Ishikawa (cell line): ENCODE measurements around the gene SOD1.

Source experiments
- CEBPB ChIP-seq: IDR thresholded peaks from 2 replicates; pipeline ENCODE4 v1.6.1; 2012
- CREB1 ChIP-seq: IDR thresholded peaks from 2 replicates; pipeline ENCODE4 v1.6.1; 2012; ENCODE audit warnings: low read depth
- EGR1 ChIP-seq: IDR thresholded peaks from 2 replicates; pipeline ENCODE4 v1.6.1; 2012
- EP300 ChIP-seq: IDR thresholded peaks from 2 replicates; pipeline ENCODE4 v1.6.1; 2012; ENCODE audit warnings: borderline replicate concordance
- FOXM1 ChIP-seq: IDR thresholded peaks from 2 replicates; pipeline ENCODE4 v1.6.1; 2012; ENCODE audit warnings: low read depth, borderline replicate concordance
- NFIC ChIP-seq: IDR thresholded peaks from 2 replicates; pipeline ENCODE4 v1.6.1; 2012
- RAD21 ChIP-seq: IDR thresholded peaks from 2 replicates; pipeline ENCODE4 v1.6.1; 2012; ENCODE audit warnings: low read depth
- TAF1 ChIP-seq: IDR thresholded peaks from 2 replicates; pipeline ENCODE4 v1.6.1; 2012; ENCODE audit warnings: low read depth, mild to moderate bottlenecking
- TCF12 ChIP-seq: IDR thresholded peaks from 2 replicates; pipeline ENCODE4 v1.6.1; 2012; ENCODE audit warnings: low read depth
- TEAD4 ChIP-seq: IDR thresholded peaks from 2 replicates; pipeline ENCODE4 v1.6.1; 2012
- YY1 ChIP-seq: IDR thresholded peaks from 2 replicates; pipeline ENCODE4 v1.6.1; 2012; ENCODE audit warnings: low read depth
- ZBTB7A ChIP-seq: IDR thresholded peaks from 2 replicates; pipeline ENCODE4 v1.6.1; 2012; ENCODE audit warnings: low read depth
- TF ChIP-seq, protein P1 (sequence below): IDR thresholded peaks from 2 replicates; pipeline ENCODE4 v1.6.1; 2012; ENCODE audit warnings: low read depth, mild to moderate bottlenecking
- TF ChIP-seq, protein P2 (sequence below): IDR thresholded peaks from 2 replicates; pipeline ENCODE4 v1.6.1; 2012
- TF ChIP-seq, protein P3 (sequence below): IDR thresholded peaks from 2 replicates; pipeline ENCODE4 v1.6.1; 2012

Gene SOD1

DNA sequence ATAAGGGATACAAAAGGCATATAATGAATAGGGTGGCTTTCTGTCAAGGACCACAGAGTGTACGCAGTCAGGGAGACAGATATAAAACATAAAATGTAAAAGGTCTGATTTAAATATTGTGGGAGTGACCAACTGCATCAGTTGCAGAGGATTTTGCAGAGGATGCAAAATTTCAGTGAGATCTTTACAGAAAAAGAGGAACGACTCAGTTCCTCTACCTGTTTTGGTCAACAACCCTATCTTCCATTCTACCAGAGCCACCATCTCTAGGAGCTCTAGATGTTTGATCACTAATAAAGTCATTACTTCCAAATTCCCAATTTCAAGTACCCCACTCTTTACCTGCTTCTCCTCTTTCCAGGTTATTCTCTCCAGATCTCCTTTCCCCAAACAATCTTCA is 16.5 kb downstream of the SOD1 start:
- TF ChIP-seq TAF1: no peak
- TF ChIP-seq, protein P1, sequence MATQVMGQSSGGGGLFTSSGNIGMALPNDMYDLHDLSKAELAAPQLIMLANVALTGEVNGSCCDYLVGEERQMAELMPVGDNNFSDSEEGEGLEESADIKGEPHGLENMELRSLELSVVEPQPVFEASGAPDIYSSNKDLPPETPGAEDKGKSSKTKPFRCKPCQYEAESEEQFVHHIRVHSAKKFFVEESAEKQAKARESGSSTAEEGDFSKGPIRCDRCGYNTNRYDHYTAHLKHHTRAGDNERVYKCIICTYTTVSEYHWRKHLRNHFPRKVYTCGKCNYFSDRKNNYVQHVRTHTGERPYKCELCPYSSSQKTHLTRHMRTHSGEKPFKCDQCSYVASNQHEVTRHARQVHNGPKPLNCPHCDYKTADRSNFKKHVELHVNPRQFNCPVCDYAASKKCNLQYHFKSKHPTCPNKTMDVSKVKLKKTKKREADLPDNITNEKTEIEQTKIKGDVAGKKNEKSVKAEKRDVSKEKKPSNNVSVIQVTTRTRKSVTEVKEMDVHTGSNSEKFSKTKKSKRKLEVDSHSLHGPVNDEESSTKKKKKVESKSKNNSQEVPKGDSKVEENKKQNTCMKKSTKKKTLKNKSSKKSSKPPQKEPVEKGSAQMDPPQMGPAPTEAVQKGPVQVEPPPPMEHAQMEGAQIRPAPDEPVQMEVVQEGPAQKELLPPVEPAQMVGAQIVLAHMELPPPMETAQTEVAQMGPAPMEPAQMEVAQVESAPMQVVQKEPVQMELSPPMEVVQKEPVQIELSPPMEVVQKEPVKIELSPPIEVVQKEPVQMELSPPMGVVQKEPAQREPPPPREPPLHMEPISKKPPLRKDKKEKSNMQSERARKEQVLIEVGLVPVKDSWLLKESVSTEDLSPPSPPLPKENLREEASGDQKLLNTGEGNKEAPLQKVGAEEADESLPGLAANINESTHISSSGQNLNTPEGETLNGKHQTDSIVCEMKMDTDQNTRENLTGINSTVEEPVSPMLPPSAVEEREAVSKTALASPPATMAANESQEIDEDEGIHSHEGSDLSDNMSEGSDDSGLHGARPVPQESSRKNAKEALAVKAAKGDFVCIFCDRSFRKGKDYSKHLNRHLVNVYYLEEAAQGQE: no peak
- TF ChIP-seq FOXM1: no peak

DNA sequence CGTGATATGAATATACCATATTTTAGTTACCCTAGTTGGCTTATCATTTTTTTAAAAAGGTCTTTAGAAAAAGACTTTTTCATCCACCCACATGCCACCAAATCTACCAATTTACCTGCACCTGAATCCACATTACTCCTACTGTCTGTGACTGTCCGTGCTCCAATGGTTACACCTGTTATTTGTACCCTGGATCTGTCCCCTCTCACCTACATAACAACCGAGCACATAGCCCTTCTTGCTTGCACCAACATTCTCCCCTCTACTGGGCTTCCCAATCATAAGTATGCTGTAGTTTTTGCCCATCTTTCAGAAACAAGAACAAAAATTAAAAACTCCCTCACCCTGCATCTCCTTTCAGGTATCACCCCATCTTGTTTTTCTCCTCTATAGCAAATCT is 17.6 kb downstream of the SOD1 start:
- TF ChIP-seq CEBPB (no peak), EP300 (no peak), TAF1 (no peak), NFIC (no peak), FOXM1 (no peak), CREB1 (no peak), EGR1 (no peak), TEAD4 (no peak), TCF12 (no peak), ZBTB7A (no peak), RAD21 (no peak), YY1 (no peak)
- TF ChIP-seq, protein P1: no peak
- TF ChIP-seq, protein P2, sequence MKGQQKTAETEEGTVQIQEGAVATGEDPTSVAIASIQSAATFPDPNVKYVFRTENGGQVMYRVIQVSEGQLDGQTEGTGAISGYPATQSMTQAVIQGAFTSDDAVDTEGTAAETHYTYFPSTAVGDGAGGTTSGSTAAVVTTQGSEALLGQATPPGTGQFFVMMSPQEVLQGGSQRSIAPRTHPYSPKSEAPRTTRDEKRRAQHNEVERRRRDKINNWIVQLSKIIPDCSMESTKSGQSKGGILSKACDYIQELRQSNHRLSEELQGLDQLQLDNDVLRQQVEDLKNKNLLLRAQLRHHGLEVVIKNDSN: no peak
- TF ChIP-seq, protein P3, sequence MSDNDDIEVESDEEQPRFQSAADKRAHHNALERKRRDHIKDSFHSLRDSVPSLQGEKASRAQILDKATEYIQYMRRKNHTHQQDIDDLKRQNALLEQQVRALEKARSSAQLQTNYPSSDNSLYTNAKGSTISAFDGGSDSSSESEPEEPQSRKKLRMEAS: no peak

DNA sequence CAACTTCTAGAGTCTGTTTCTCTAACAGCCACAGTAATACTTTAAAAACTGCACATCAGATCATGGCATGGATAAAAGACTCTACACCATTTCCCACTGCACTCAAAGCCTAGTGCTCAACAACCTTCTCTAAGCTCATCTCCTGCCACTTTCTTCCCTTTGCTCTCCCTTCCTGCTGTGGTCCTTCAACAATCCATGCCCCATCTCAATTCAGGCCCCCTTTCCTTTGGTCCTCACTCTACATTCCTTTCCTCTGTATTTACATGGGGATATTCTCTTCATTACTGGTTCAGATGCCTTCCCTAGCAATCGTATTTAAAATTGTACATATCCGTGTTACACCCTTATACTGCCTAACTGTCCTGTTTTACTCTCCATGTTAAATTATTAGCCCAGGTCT is 19.0 kb downstream of the SOD1 start:
- TF ChIP-seq ZBTB7A (no peak), TAF1 (no peak)
- TF ChIP-seq, protein P3: no peak
- TF ChIP-seq, protein P1: no peak

DNA sequence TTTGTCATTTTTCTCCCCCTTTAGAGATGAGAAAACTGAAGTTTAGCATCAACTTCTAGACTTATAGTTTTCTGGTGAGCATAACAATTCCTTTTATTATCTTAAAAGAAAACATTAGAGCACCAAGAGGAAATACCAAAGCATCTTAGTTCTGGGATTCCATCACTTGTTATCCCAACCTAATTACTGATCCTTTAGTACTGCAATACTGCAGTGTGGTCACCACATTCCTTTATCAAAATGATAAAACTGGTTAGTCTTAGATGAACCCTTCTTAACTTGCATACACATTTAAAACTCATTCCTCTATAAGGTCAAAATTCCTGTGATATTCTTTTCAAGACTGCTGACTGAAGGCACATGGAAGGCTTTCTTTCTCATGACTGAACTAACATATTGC is 23.1 kb downstream of the SOD1 start:
- TF ChIP-seq FOXM1: no peak
- no peak for TF ChIP-seq EGR1
- TF ChIP-seq CEBPB: no peak
- no peak for TF ChIP-seq YY1
- no peak for TF ChIP-seq NFIC
- no peak for TF ChIP-seq ZBTB7A
- TF ChIP-seq CREB1: no peak
- TF ChIP-seq TEAD4: no peak
- no peak for TF ChIP-seq TCF12
- TF ChIP-seq EP300: no peak
- TF ChIP-seq RAD21: no peak
- TF ChIP-seq, protein P2: no peak
- TF ChIP-seq, protein P1: no peak
- no peak for TF ChIP-seq TAF1
- TF ChIP-seq, protein P3: no peak
